Caco-2 (cell line): Measurements from ENCODE around the gene GPATCH2. TPM values are rescaled to one million over a fixed set of nuclear protein-coding genes. Genes with fewer than 3 reads are reported as not detected.

Source experiments
- BruUV-seq: library from RNA; stranded (reverse); fragments of 400-500 nt; replicated peaks from 2 replicates; lab custom pipeline; 2021; lab: Mats Ljungman, UMichigan
- CTCF ChIA-PET: fragments of 300-600 bp; sonication (Branson Sonifier 250); formaldehyde crosslinking; loops from one replicate; lab custom pipeline; 2022; ENCODE audit warnings: antibody characterized with exemption; lab: Charles Lee
- POLR2A ChIA-PET: fragments of 300-600 bp; sonication (Branson Sonifier 250); formaldehyde crosslinking; loops from one replicate; lab custom pipeline; 2022; ENCODE audit warnings: antibody characterized with exemption; lab: Charles Lee
- DNase-seq, 2 experiments: peaks; one replicate each; pipeline versions ENCODE4 v3.0.0 to v3.0.0-alpha.2; 2020 to 2022
- H3K27me3 ChIP-seq: replicated peaks from 2 replicates; pipeline ENCODE4 v1.6.0; 2011; ENCODE audit warnings: low read length; ENCODE audit not compliant: control insufficient read depth, insufficient read depth
- H3K36me3 ChIP-seq: 2 replicates; pipeline ENCODE4 v1.5.1; 2011; ENCODE audit warnings: low read length; ENCODE audit not compliant: control insufficient read depth, insufficient read depth
- H3K4me1 ChIP-seq: fragments of 250-450 bp; sonication (Bioruptor Pico); 2 replicates; pipeline ENCODE4 v1.5.1; 2020; ENCODE audit warnings: mild to moderate bottlenecking
- H3K4me3 ChIP-seq: 2 replicates; pipeline ENCODE4 v1.5.1; 2011; ENCODE audit warnings: low read depth, mild to moderate bottlenecking, control low read depth, low read length
- H3K9me3 ChIP-seq: fragments of 250-450 bp; sonication (Bioruptor Pico); 2 replicates; pipeline ENCODE4 v1.5.1; 2020; ENCODE audit warnings: mild to moderate bottlenecking, moderate library complexity
- H3K27ac Mint-ChIP-seq: one replicate; pipeline ENCODE4 v1.8.0; 2022; ENCODE audit warnings: mixed read lengths; ENCODE audit not compliant: unreplicated experiment
- H3K27me3 Mint-ChIP-seq: one replicate; pipeline ENCODE4 v1.8.0; 2022; ENCODE audit warnings: mixed read lengths; ENCODE audit not compliant: insufficient read depth, unreplicated experiment
- H3K36me3 Mint-ChIP-seq: one replicate; pipeline ENCODE4 v1.8.0; 2022; ENCODE audit warnings: mild to moderate bottlenecking, mixed read lengths; ENCODE audit not compliant: insufficient read depth, unreplicated experiment
- H3K4me1 Mint-ChIP-seq: one replicate; pipeline ENCODE4 v1.8.0; 2022; ENCODE audit warnings: low read depth, mixed read lengths; ENCODE audit not compliant: unreplicated experiment
- H3K4me3 Mint-ChIP-seq: one replicate; pipeline ENCODE4 v1.8.0; 2022; ENCODE audit warnings: mild to moderate bottlenecking, moderate library complexity, mixed read lengths; ENCODE audit not compliant: unreplicated experiment
- H3K9me3 Mint-ChIP-seq: one replicate; pipeline ENCODE4 v1.8.0; 2022; ENCODE audit warnings: mixed read lengths; ENCODE audit not compliant: unreplicated experiment
- intact Hi-C: fragments of 100-400 bp; cut with micrococcal nuclease; formaldehyde crosslinking; loops from one replicate; pipeline ENCODE4 v1.10.0; 2022; ENCODE audit not compliant: unreplicated experiment
- total RNA-seq: library from RNA; stranded (reverse); gene quantifications from 2 replicates; pipeline ENCODE4 v1.2.3, GENCODE V29; 2022
- TF ChIP-seq, protein P1 (sequence below), 2 experiments: fragments of 200-600 bp in 1 of 2; IDR thresholded peaks; 1 replicate in 1 of 2; 2 replicates in 1 of 2; pipeline versions ENCODE4 v1.5.1 to v1.8.0; 2011 to 2022; ENCODE audit warnings: antibody characterized with exemption in 1 of 2, control low read depth in 1 of 2, inconsistent platforms in 1 of 2, low read depth in 1 of 2, low read length in 1 of 2, mild to moderate bottlenecking in 1 of 2, moderate library complexity in 1 of 2; ENCODE audit not compliant: insufficient read depth in 1 of 2, severe bottlenecking in 1 of 2, unreplicated experiment in 1 of 2

The GPATCH2 gene
- total RNA-seq, 1 experiment from 2014 or later = 13.2 TPM

DNA sequence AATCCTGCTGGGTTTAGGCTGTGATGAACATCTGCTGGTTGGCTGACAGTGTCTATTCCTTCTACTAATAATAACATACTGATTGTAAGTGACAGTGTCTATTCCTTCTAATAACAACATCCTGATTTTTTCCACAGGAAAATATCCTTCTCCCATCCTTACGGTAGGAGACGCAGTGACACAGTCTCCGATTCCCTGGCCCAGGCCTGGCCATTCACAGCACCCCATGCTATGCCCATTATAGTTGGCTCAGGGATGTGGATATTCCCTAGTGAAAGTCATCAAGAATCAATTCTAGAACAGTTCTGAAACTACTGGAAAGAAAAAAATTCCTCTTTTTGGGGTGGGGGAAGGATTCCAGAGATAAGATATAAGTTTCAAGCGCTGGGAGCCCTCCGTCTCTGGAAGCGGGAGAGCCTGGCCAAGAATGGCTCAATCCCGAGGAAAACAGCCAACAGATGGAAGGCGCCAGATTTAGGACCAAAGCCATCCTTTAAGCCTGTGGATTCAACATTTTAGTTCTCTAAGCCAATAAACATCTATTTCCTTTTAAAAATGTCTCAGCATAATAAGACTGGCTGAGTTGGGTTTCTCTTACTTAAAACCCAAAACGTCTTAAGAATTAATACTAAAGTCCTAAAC is 88.6 kb downstream of the GPATCH2 start:
- H3K36me3 Mint-ChIP-seq = peaks cover 6% of the 10 kb centered on the region
- no peak overlapping the region for H3K4me3 ChIP-seq
- no peaks in the 10 kb centered on the region for H3K4me1 Mint-ChIP-seq
- H3K27me3 ChIP-seq = no peaks in the 10 kb centered on the region
- intact Hi-C loops = no loop called here
- H3K4me3 Mint-ChIP-seq = no peak overlapping the region
- H3K9me3 ChIP-seq = no peaks in the 10 kb centered on the region
- H3K36me3 ChIP-seq = no peaks in the 10 kb centered on the region
- H3K9me3 Mint-ChIP-seq = peaks cover 8% of the 10 kb centered on the region
- no TSS peak for BruUV-seq
- 0 out of 2 replicates have a peak, but pooled peaks cover 9% of the 10 kb centered on the region for H3K4me1 ChIP-seq
- H3K27me3 Mint-ChIP-seq = no peaks in the 10 kb centered on the region
- TF ChIP-seq, protein P1, sequence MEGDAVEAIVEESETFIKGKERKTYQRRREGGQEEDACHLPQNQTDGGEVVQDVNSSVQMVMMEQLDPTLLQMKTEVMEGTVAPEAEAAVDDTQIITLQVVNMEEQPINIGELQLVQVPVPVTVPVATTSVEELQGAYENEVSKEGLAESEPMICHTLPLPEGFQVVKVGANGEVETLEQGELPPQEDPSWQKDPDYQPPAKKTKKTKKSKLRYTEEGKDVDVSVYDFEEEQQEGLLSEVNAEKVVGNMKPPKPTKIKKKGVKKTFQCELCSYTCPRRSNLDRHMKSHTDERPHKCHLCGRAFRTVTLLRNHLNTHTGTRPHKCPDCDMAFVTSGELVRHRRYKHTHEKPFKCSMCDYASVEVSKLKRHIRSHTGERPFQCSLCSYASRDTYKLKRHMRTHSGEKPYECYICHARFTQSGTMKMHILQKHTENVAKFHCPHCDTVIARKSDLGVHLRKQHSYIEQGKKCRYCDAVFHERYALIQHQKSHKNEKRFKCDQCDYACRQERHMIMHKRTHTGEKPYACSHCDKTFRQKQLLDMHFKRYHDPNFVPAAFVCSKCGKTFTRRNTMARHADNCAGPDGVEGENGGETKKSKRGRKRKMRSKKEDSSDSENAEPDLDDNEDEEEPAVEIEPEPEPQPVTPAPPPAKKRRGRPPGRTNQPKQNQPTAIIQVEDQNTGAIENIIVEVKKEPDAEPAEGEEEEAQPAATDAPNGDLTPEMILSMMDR (IDR thresholded peaks at IDR 0.05; ENCODE audit: insufficient read depth in 1 of 2, low read depth in 1 of 2, low read length in 1 of 2, severe bottlenecking in 1 of 2, unreplicated experiment in 1 of 2) = no peak
- H3K27ac Mint-ChIP-seq = no peak overlapping the region
- ChIA-PET CTCF (no interaction called here), POLR2A (no interaction called here)
- DNase-seq = no peak

DNA sequence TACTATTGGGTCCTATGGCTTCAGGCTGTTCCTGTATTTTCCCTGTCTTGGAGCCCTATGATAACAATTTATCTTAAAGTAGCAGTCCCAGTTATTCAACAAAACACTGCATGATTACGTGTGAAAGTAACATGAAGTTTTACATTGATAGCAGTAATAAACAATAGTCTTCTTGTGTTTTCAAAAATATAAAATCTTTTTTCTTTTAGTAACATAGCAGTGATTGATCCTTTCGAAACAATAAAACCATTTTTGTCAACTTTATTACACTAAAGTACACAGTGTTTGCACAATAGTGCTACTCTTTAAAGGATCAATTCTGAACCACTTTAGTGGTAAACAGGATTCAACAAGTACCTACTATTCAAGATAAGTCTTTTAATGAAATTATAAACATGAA is 90.6 kb downstream of the GPATCH2 start:
- BruUV-seq = no TSS peak
- H3K4me3 ChIP-seq = no peak overlapping the region
- no peaks in the 10 kb centered on the region for H3K36me3 ChIP-seq
- ChIA-PET POLR2A (no interaction called here), CTCF (no interaction called here)
- H3K27me3 ChIP-seq = no peaks in the 10 kb centered on the region
- H3K9me3 ChIP-seq = no peaks in the 10 kb centered on the region
- no peak for DNase-seq
- no peaks in the 10 kb centered on the region for H3K36me3 Mint-ChIP-seq
- 0 out of 2 replicates have a peak, but pooled peaks cover 9% of the 10 kb centered on the region for H3K4me1 ChIP-seq
- H3K27ac Mint-ChIP-seq = no peak overlapping the region
- H3K27me3 Mint-ChIP-seq = no peaks in the 10 kb centered on the region
- TF ChIP-seq, protein P1 (IDR thresholded peaks at IDR 0.05; ENCODE audit: insufficient read depth in 1 of 2, low read depth in 1 of 2, low read length in 1 of 2, severe bottlenecking in 1 of 2, unreplicated experiment in 1 of 2) = no peak
- no peak overlapping the region for H3K4me3 Mint-ChIP-seq
- no peaks in the 10 kb centered on the region for H3K4me1 Mint-ChIP-seq
- intact Hi-C loops = no loop called here
- no peaks in the 10 kb centered on the region for H3K9me3 Mint-ChIP-seq

DNA sequence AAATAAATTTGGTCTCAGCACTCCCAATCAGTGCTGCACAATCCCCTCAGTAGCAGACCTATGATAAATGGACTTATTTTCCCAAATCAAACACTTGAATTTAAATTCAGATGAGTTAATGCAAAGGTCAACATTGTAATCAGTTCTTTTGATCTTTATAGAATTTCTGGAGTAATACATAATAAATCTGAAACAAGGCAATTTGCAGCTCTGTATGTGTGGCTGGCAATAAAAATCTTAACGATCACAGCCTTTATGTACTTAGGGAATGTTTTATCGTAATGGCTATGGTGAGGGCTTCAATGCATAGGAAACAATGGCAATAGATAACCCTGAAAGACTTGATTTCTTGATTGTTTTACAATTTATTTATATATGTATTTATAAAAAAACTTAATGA is 91.4 kb downstream of the GPATCH2 start:
- Mint-ChIP-seq H3K4me3 (no peak overlapping the region), H3K4me1 (no peaks in the 10 kb centered on the region), H3K36me3 (no peaks in the 10 kb centered on the region), H3K27ac (no peak overlapping the region), H3K9me3 (no peaks in the 10 kb centered on the region), H3K27me3 (no peaks in the 10 kb centered on the region)
- BruUV-seq = no TSS peak
- DNase-seq = no peak
- H3K4me1 ChIP-seq = 0 out of 2 replicates have a peak, but pooled peaks cover 9% of the 10 kb centered on the region
- ChIA-PET POLR2A (no interaction called here), CTCF (no interaction called here)
- TF ChIP-seq, protein P1 (IDR thresholded peaks at IDR 0.05; ENCODE audit: insufficient read depth in 1 of 2, low read depth in 1 of 2, low read length in 1 of 2, severe bottlenecking in 1 of 2, unreplicated experiment in 1 of 2) = no peak
- no peaks in the 10 kb centered on the region for H3K27me3 ChIP-seq
- H3K36me3 ChIP-seq = no peaks in the 10 kb centered on the region
- H3K9me3 ChIP-seq = no peaks in the 10 kb centered on the region
- no peak overlapping the region for H3K4me3 ChIP-seq
- intact Hi-C loops = no loop called here
